Kidney (tissue), 14 donors: ENCODE measurements around the gene POR. TPM values are rescaled to one million over a fixed set of nuclear protein-coding genes. Genes with fewer than 3 reads are reported as not detected.

Source experiments
- DNase-seq, 5 donors: peaks; one replicate each; pipeline ENCODE4 v3.0.0-alpha.2; 2013 to 2020
- FAIRE-seq: peaks from 2 replicates; lab custom pipeline; 2012; peaks lifted over from hg19 to GRCh38; lab: Jason Lieb, UNC
- H3K27ac ChIP-seq, 2 donors: one replicate each; pipeline ENCODE4 v1.7.0; 2013; ENCODE audit warnings: low read depth in 2 of 2, low read length in 2 of 2, inconsistent platforms in 1 of 2
- H3K27me3 ChIP-seq: one replicate; pipeline ENCODE4 v1.7.1; 2013; ENCODE audit warnings: low read length, inconsistent platforms; ENCODE audit not compliant: control insufficient read depth, insufficient read depth
- H3K36me3 ChIP-seq, 3 donors: one replicate each; pipeline versions ENCODE4 v1.7.0 to v1.7.1; 2013; ENCODE audit warnings: low read length in 3 of 3, control low read depth in 1 of 3, inconsistent platforms in 1 of 3; ENCODE audit not compliant: insufficient read depth in 3 of 3, control insufficient read depth in 2 of 3
- H3K4me1 ChIP-seq, 3 donors: one replicate each; pipeline versions ENCODE4 v1.7.0 to v1.7.1; 2013; ENCODE audit warnings: low read length in 3 of 3, inconsistent platforms in 1 of 3, low read depth in 1 of 3; ENCODE audit not compliant: control insufficient read depth in 2 of 3, insufficient read depth in 2 of 3
- H3K4me3 ChIP-seq, 3 donors: one replicate each; pipeline versions ENCODE4 v1.7.0 to v1.8.1; 2013; ENCODE audit warnings: low read length in 3 of 3, control low read depth in 1 of 3, inconsistent platforms in 1 of 3
- H3K9ac ChIP-seq, 3 donors: one replicate each; pipeline versions ENCODE4 v1.7.0 to v1.7.1; 2013; ENCODE audit warnings: low read length in 3 of 3, control low read depth in 1 of 3, inconsistent platforms in 1 of 3
- H3K9me3 ChIP-seq, 3 donors: one replicate each; pipeline versions ENCODE4 v1.7.0 to v1.7.1; 2013; ENCODE audit warnings: low read length in 3 of 3, control low read depth in 1 of 3, inconsistent platforms in 1 of 3; ENCODE audit not compliant: control insufficient read depth in 2 of 3, insufficient read depth in 1 of 3
- intact Hi-C: fragments of 100-400 bp; cut with DNase I; formaldehyde crosslinking; loops from one replicate; pipeline ENCODE4 v1.11.1; 2022
- polyA plus RNA-seq: library from polyadenylated mRNA; stranded (reverse); fragments of 350-450 nt; fragmentation: Illumina TruSeq; extraction: RNeasy Lipid Tissue Mini Kit (QIAGEN cat#74804); gene quantifications from one replicate; pipeline ENCODE4 v1.2.3, GENCODE V29; 2014; ENCODE audit warnings: low read depth, low replicate concordance; ENCODE audit not compliant: insufficient read depth
- total RNA-seq: library from RNA; stranded (reverse); fragmentation: NEBNext Ultra II Directional; extraction: Animal tissue kit (Norgen Biotek cat#: 25700); gene quantifications from one replicate; pipeline ENCODE4 v1.2.1, GENCODE V29; 2021
- TF ChIP-seq, protein P1 (sequence below): IDR thresholded peaks from 3 replicates; pipeline ENCODE4 v1.5.1; 2012; ENCODE audit warnings: mild to moderate bottlenecking, moderate library complexity, borderline replicate concordance; ENCODE audit not compliant: insufficient read depth; ENCODE audit errors: extremely low read depth
- donor health status: control.
- donor health status: control.
- donor health status: control.
- donor health status: control.
- donor health status: control.
- donor health status: DM: yes; HTN: yes; CAD: no.
- donor health status: Normal renal cell carcinoma (clear cell type).

POR gene
- total and polyA plus RNA-seq, 2 donors from 2014 or later, result 122 to 130 TPM

DNA sequence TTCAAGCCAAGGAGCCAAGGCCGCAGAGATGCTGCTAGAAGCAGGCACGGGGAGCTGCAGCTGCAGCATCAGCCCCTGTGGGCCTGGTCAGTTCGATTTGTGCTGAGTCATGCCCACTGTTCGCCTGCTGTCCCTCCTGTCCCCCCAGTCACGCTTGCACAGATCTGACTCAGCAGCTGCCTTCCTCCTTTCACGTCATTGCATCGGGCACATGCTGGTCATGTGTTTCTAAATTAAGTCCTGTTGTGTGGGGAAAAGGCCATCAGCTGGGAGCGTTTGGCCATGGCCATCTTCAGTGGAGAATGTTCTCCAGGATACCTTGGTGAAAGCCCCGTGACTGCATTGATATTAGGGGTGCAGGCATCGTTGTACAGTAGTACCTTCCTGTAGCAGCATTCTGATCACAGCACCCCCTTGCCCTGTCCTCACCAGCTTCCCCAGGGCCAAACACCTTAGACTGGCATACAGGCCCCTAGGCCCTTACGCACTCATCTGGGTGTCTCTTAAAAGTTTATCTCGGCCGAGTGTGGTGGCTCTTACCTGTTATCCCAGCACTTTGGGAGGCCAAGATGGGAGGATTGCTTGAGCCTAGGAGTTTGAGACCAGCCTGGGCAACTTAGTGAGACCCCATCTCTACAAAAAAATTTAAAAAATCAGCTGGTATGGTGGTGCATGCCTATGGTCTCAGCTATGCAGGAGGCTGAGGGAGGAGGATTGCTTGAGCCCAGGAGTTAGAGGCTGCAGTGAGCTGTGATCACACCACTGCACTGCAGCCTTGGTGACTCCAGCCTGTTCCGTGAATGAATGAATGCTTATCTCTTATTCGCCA is 23.2 kb downstream of the POR start:
- Histone ChIP-seq H3K27me3 (no peaks in the 10 kb centered on the region), H3K27ac (peak overlapping the region in 1 of 2 donors; percentile 69), H3K36me3 (peaks cover 0 to 2% (median 0%) of the 10 kb centered on the region in 3 donors), H3K9ac (no peak overlapping the region), H3K9me3 (no peaks in the 10 kb centered on the region), H3K4me3 (no peak overlapping the region), H3K4me1 (peaks cover 0 to 7% (median 4%) of the 10 kb centered on the region in 3 donors)
- FAIRE-seq, result no peak
- TF ChIP-seq, protein P1, sequence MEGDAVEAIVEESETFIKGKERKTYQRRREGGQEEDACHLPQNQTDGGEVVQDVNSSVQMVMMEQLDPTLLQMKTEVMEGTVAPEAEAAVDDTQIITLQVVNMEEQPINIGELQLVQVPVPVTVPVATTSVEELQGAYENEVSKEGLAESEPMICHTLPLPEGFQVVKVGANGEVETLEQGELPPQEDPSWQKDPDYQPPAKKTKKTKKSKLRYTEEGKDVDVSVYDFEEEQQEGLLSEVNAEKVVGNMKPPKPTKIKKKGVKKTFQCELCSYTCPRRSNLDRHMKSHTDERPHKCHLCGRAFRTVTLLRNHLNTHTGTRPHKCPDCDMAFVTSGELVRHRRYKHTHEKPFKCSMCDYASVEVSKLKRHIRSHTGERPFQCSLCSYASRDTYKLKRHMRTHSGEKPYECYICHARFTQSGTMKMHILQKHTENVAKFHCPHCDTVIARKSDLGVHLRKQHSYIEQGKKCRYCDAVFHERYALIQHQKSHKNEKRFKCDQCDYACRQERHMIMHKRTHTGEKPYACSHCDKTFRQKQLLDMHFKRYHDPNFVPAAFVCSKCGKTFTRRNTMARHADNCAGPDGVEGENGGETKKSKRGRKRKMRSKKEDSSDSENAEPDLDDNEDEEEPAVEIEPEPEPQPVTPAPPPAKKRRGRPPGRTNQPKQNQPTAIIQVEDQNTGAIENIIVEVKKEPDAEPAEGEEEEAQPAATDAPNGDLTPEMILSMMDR, result no peak
- peak in 3 of 5 donors; percentile 29 to 90 (median 58) for DNase-seq
- intact Hi-C loops, result no loop called here

DNA sequence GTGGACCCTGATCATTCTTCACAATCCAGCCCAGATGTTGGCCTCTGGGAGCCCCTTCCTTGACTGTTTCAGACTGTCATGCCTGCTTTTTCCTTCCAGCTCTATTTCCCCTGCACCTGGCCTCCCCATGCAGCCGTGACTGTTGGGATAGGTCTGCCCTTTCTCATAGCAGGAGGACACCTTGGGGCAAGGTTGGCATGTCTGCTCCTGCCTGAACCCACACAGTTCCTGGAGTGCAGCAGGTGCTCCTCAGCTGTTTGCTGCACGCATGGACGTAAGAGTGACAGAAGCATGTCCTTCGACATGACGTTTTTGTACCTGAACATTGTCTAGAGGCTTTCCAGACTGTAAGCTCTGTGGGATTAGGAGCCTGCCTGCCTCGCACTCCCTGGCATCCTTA is 24.0 kb downstream of the POR start:
- no peak for DNase-seq
- H3K27me3 ChIP-seq, result no peaks in the 10 kb centered on the region
- TF ChIP-seq, protein P1, result no peak
- H3K27ac ChIP-seq, result no peak overlapping the region
- no peak overlapping the region for H3K4me3 ChIP-seq
- H3K36me3 ChIP-seq, result peaks cover 0 to 2% (median 0%) of the 10 kb centered on the region in 3 donors
- H3K4me1 ChIP-seq, result peaks cover 0 to 7% (median 4%) of the 10 kb centered on the region in 3 donors
- intact Hi-C loops, result no loop called here
- no peaks in the 10 kb centered on the region for H3K9me3 ChIP-seq
- no peak for FAIRE-seq
- H3K9ac ChIP-seq, result no peak overlapping the region

DNA sequence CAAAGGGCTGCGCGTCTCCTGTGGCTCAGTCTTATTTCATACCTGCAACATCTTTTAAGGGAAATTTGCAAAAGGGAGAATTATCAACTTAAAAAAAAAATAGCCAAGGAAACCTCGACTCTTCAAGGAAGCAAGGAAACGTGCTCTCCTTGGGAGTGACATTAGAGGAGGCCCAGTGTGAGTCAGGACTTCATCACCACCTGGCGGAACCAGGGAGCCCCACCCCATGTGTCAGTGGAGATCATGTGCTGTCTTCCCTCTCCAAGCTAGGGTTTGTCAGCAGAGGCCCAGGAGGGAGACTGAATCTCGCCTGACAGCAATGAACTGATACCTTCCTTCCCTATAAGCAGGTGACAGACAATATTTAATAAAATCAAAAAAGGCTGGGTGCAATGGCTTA is 28.9 kb downstream of the POR start:
- Histone ChIP-seq H3K4me1 (peaks cover 0 to 12% (median 1%) of the 10 kb centered on the region in 3 donors), H3K4me3 (no peak overlapping the region), H3K36me3 (peaks cover 0 to 4% (median 4%) of the 10 kb centered on the region in 3 donors), H3K9ac (no peak overlapping the region), H3K27ac (no peak overlapping the region), H3K27me3 (no peaks in the 10 kb centered on the region), H3K9me3 (no peaks in the 10 kb centered on the region)
- intact Hi-C loops, result no loop called here
- FAIRE-seq (no peak), DNase-seq (no peak)
- TF ChIP-seq, protein P1, result no peak
